Thoracic aorta (tissue), 2 donors: ENCODE results near the gene TRIM47. TPM values are rescaled to one million over a fixed set of nuclear protein-coding genes. Genes with fewer than 3 reads are reported as not detected.
"Not testable (repeated sequence)": the region's sequence is repeated elsewhere in the genome, so short reads cannot be mapped to it uniquely, and the experiment has no call there.

Experiments used
- ATAC-seq: fragments of 150-250 bp; one replicate; pipeline ENCODE4 v1.8.0; 2017; ENCODE audit warnings: low read depth; ENCODE audit not compliant: insufficient number of reproducible peaks, low FRiP score
- DNase-seq: peaks from one replicate; pipeline ENCODE4 v3.0.0-alpha.2; 2020; ENCODE audit warnings: low spot score
- H3K27ac ChIP-seq, 2 donors: fragments of 200-600 bp; sonication (generic); 1 replicate in 1 of 2; 2 replicates in 1 of 2; pipeline ENCODE4 v1.5.1; 2016; ENCODE audit warnings: mild to moderate bottlenecking in 2 of 2, moderate library complexity in 2 of 2
- H3K27me3 ChIP-seq: fragments of 200-600 bp; sonication (generic); replicated peaks from 2 replicates; pipeline ENCODE4 v1.6.0; 2016; ENCODE audit warnings: mild to moderate bottlenecking; ENCODE audit not compliant: insufficient read depth
- H3K36me3 ChIP-seq: fragments of 200-600 bp; sonication (generic); one replicate; pipeline ENCODE4 v1.5.1; 2016
- H3K4me1 ChIP-seq, 2 donors: fragments of 200-600 bp; sonication (generic); 1 replicate in 1 of 2; 2 replicates in 1 of 2; pipeline versions ENCODE4 v1.5.1 to v1.6.0; 2016; ENCODE audit warnings: low read depth in 2 of 2, mild to moderate bottlenecking in 1 of 2; ENCODE audit not compliant: control insufficient read depth in 1 of 2
- H3K4me3 ChIP-seq: fragments of 200-600 bp; sonication (generic); 2 replicates; pipeline ENCODE4 v1.5.1; 2016; ENCODE audit warnings: mild to moderate bottlenecking
- H3K9me3 ChIP-seq: fragments of 200-600 bp; sonication (generic); 2 replicates; pipeline ENCODE4 v1.5.1; 2016
- total RNA-seq, 2 donors: library from RNA; depleted of rRNA; stranded (reverse); fragments of >200 nt; gene quantifications; one replicate each; pipeline versions ENCODE4 v1.1.0 to v1.2.3, GENCODE V29; 2016
- TF ChIP-seq, protein P1 (sequence below): fragments of 200-600 bp; sonication (generic); IDR thresholded peaks from one replicate; pipeline ENCODE4 v1.5.1; 2019; ENCODE audit warnings: antibody characterized with exemption

TRIM47 gene
- total RNA-seq, 2 donors from 2014 or later = 58.9 to 94.0 TPM

DNA sequence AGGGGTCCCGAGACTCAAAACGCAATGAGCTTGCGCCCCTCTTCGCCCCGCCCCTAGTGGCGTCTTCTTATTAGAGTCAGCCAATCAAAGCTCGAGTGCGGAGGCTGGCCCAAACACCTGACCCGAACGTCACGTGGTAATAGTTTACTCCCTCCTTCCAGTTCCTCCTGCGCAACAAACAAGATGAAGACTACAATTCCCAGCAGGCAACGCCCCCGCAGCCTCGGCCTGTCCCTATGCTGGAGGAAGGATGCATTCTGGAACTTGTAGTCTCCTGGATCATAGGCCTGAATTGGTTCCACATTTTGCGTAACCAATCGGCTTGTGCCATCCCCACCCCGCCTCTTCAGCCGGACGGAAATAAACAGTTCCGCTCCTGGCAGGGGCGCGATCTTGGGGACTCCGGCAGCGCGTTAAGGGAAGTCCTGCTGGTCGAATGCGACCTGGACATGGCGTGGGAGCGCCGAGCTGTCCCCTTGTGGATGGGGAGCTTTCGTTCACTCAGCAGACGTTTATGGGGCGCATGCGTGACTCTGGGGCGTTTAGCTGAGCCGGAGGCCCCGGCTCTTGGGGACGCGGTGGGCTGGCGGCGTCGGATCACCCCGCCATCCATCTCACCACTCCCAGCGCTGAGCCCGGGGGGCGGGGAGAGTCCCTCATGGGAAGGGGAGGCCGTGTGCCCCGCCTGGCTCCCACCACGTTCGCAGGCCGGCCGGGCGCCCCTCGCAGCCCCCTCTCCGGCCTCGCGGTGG lies 22.9 kb downstream of the TRIM47 start, which contains the start of gene WBP2:
TSS of gene WBP2 (minus strand) at position 26 of the 752 bp plus-strand sequence. CDS start 38 bp downstream, outside the sequence.
- H3K36me3 ChIP-seq = peaks cover 15% of the 10 kb centered on the region
- ATAC-seq (peak; percentile 96), DNase-seq (peak; percentile 99)
- H3K27me3 ChIP-seq = no peaks in the 10 kb centered on the region
- peak within 1 kb of the TSS; percentile 96 to 98 for H3K27ac ChIP-seq
- H3K4me1 ChIP-seq = peaks cover 18 to 36% of the 10 kb centered on the region in 2 donors
- H3K4me3 ChIP-seq = peak within 1 kb of the TSS; percentile 90
- H3K9me3 ChIP-seq = no peaks in the 10 kb centered on the region
- TF ChIP-seq, protein P1, sequence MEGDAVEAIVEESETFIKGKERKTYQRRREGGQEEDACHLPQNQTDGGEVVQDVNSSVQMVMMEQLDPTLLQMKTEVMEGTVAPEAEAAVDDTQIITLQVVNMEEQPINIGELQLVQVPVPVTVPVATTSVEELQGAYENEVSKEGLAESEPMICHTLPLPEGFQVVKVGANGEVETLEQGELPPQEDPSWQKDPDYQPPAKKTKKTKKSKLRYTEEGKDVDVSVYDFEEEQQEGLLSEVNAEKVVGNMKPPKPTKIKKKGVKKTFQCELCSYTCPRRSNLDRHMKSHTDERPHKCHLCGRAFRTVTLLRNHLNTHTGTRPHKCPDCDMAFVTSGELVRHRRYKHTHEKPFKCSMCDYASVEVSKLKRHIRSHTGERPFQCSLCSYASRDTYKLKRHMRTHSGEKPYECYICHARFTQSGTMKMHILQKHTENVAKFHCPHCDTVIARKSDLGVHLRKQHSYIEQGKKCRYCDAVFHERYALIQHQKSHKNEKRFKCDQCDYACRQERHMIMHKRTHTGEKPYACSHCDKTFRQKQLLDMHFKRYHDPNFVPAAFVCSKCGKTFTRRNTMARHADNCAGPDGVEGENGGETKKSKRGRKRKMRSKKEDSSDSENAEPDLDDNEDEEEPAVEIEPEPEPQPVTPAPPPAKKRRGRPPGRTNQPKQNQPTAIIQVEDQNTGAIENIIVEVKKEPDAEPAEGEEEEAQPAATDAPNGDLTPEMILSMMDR = peak; percentile 35

- ATAC-seq (no peak), DNase-seq (no peak)
- Histone ChIP-seq H3K36me3 (peaks cover 20% of the 10 kb centered on the region), H3K9me3 (no peaks in the 10 kb centered on the region), H3K27me3 (no peaks in the 10 kb centered on the region), H3K4me1 (peaks cover 18 to 36% of the 10 kb centered on the region in 2 donors), H3K27ac (peak overlapping the region; percentile 84 to 98), H3K4me3 (peak overlapping the region; percentile 90)
- TF ChIP-seq, protein P1 = peak; percentile 17
Observed at GRCh38 chr17:75854881-75855309, 23.5 kb downstream of the TRIM47 start.

- Histone ChIP-seq H3K27me3 (no peaks in the 10 kb centered on the region), H3K4me3 (peak overlapping the region; percentile 90), H3K27ac (peak overlapping the region; percentile 84 to 98), H3K9me3 (no peaks in the 10 kb centered on the region), H3K4me1 (peaks cover 18 to 36% of the 10 kb centered on the region in 2 donors), H3K36me3 (peaks cover 27% of the 10 kb centered on the region)
- ATAC-seq = peak; percentile 60
- DNase-seq = no peak
- TF ChIP-seq, protein P1 = no peak
Observed at GRCh38 chr17:75854101-75854748, 24.2 kb downstream of the TRIM47 start.

GRCh38 chr17:75853433-75853832 lies 24.9 kb downstream of the TRIM47 start:
- Histone ChIP-seq H3K4me1 (peaks cover 21 to 36% of the 10 kb centered on the region in 2 donors), H3K4me3 (peak overlapping the region; percentile 90)

DNA sequence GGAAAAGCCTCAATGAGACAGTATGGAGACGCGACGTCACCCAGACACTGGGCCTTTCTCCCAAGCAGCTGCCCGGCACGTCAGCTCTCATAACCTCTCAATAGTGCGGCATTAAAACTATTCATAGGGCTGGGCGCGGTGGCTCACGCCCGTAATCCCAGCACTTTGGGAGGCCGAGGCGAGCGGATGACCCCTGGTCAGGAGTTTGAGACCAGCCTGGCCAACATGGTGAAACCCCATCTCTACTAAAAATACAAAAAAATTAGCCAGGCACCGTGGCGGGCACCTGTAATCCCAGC lies 26.7 kb downstream of the TRIM47 start:
- ATAC-seq, H3K27me3 ChIP-seq, H3K27ac ChIP-seq, DNase-seq, H3K4me3 ChIP-seq, H3K9me3 ChIP-seq: not testable (repeated sequence)
- Histone ChIP-seq H3K36me3 (peaks cover 53% of the 10 kb centered on the region), H3K4me1 (peaks cover 21 to 41% of the 10 kb centered on the region in 2 donors)

More at GRCh38 chr17:75853433-75853832, 24.9 kb downstream of the TRIM47 start:
- TF ChIP-seq, protein P1 = no peak
- Histone ChIP-seq H3K36me3 (peaks cover 35% of the 10 kb centered on the region), H3K27ac (peak overlapping the region; percentile 84 to 98), H3K27me3 (no peaks in the 10 kb centered on the region), H3K9me3 (no peaks in the 10 kb centered on the region)
- ATAC-seq (no peak), DNase-seq (no peak)
